ENCODE results near the gene EFNA3.

The EFNA3 gene, protein sequence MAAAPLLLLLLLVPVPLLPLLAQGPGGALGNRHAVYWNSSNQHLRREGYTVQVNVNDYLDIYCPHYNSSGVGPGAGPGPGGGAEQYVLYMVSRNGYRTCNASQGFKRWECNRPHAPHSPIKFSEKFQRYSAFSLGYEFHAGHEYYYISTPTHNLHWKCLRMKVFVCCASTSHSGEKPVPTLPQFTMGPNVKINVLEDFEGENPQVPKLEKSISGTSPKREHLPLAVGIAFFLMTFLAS

DNA sequence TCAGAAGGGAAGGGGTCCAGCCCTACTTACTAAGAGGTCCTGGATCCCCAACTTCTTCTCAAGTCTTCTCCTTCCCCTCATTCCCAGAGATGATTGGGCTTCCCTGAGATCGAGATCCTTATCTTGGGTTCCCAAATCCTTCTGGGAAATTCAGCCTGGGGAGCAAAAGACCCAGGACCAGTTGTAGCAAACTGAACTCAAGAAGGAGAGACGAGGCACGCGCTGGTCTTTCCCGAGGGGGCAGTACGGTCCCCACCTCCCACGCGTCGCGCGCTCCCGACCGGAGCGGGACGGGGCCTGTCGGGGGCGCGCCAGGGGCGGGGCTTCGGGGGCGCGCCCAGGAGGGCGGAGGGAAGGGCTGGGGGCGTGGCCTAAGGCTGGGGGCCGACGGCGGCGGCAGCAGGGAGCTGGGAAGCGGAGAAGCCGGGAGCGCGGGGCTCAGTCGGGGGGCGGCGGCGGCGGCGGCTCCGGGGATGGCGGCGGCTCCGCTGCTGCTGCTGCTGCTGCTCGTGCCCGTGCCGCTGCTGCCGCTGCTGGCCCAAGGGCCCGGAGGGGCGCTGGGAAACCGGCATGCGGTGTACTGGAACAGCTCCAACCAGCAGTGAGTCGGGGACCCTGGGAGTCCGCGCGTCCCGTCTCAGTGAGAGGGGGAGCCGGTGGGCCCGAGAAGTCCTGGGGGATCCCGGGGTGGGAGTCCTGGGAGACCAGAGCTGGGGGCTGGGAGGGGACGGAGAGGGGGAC lies at the start of gene EFNA3:
EFNA3 (plus strand) TSS at position 369 of the 741 bp plus-strand sequence; CDS start at position 474, 105 bp downstream.
- DNase-seq (ENCODE audit: low read depth): no peak

DNA sequence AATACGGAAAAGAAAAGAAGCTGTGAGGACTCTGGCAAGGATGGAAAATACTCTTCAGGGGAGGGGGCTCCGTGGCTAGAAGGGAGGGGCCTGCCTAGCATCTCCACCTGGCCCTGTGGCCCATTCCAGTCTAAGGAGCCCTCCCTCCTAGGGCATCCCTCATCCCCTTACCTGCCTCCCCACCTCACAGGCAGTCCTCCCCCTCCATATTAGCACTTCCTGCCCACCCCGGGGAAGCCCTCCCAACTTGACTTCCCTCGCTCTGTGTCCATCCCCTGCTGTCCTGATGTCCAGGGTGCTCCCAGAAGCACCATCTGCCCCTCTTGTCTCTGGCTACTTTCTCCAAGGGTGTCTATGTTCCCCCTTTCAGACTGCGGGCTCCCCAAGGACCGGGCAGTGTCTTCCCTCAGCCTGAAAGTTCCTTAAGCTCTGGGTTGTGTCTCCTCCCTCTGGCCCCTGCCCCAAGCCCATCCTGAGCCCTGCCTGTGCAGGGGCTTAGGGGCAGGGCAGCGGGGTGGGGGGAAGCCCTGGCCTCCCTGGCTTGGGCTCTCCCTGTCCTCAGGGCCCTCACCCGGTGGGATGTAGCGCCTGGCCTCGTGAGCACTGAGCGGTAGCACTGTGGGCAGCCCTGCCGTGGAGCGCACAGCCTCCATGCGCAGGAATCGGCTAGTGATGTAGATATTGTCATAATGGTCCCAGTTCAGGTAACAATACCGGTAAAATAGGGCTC lies 49.0 kb upstream of the EFNA3 start:
- no peak for DNase-seq (ENCODE audit: low read depth)

DNA sequence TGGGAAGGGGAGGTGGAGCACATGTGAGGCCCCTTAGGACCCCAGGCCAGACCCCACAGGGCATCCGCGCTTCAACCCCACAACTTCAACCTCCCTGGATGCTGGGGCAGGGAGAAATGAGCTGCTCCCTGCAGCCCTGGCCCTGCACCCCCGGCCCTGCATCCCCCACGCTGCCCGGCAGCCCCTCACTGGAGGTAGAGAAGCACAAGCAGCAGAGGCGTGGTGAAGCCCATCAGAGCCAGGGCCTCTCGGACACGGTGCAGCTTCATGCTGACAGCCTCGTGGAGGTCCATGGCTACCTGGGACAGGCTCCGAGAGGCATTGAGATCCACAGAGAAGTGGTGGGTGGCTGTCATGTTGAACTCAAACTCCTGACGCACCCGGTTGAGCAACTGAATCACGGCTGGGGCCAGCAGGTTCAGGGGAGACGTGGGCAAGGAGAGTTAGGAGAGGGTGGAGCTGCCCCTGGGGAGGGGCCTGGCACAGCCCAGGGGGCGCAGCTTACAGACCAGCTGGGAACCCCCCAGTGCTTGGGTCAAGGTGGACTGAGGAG lies 48.3 kb upstream of the EFNA3 start:
- DNase-seq (ENCODE audit: low read depth): no peak

DNA sequence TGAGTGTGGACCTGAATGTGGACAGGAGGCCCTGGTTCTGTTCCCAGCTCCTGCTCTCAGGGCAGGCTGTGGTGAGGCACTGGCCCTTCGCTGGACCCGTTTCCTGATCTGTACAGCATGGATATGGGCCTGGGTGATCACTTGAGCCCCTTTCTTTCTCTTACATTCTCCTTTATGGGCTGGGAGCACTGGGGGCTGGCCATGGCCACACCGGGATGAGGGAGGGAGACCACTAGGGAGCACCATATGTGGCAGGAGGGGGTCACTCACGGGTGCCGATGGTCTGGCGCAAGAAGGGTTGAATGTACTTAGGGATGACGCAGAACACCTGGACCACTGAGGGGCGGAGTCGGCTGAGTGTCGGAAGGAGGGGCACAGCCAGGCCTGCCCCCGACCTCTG lies 47.7 kb upstream of the EFNA3 start:
- no peak for DNase-seq (ENCODE audit: low read depth)

DNA sequence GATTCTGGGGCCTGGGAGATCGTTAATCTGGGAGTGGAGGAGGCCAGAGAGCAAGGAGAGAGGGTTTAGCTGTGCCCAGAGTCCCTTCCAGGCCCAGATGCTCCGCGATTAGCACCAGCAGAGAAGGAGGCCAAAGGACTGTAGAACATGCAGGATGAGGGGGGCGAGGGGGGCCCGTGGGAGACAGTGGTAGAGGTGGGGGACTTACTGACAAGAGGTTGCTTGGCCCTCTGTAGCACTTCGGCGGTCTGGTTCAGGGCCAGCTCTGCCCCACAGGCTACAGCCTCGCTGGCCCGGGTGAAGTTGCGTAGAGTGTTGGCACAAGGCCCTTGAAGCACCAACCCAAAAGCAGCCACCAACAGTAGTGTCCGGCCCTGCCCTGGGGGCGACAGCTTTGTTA lies 45.8 kb upstream of the EFNA3 start:
- no peak for DNase-seq (ENCODE audit: low read depth)

DNA sequence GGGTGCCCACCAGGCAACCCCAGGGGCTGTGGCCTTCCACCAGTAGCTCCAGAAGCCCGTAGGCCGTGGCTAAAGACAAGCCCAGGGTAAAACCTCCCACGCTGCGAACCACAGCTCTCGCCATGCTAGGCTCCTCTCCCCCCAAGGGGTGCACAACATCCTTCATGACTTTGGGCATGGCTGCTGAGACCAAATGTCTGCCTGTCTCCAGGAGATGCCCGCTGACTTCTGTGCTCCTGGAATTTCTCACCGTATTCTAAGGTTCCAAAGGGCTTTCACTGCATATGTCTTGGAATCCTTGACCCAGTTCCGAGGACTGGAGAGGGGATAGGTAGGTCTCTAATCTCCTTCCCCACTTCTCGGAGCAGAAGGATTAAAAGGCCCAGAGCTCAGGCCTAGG lies 45.1 kb upstream of the EFNA3 start, which contains the start of the genes DCST1 and DCST2:
DCST1 (plus strand) TSS at position 301 of the 400 bp plus-strand sequence. CDS start 213 bp downstream, outside the sequence.
DCST2 (minus strand) TSS at position 258 of the 400 bp plus-strand sequence; CDS start at position 178, 80 bp downstream.
- no peak for DNase-seq (ENCODE audit: low read depth)

DNA sequence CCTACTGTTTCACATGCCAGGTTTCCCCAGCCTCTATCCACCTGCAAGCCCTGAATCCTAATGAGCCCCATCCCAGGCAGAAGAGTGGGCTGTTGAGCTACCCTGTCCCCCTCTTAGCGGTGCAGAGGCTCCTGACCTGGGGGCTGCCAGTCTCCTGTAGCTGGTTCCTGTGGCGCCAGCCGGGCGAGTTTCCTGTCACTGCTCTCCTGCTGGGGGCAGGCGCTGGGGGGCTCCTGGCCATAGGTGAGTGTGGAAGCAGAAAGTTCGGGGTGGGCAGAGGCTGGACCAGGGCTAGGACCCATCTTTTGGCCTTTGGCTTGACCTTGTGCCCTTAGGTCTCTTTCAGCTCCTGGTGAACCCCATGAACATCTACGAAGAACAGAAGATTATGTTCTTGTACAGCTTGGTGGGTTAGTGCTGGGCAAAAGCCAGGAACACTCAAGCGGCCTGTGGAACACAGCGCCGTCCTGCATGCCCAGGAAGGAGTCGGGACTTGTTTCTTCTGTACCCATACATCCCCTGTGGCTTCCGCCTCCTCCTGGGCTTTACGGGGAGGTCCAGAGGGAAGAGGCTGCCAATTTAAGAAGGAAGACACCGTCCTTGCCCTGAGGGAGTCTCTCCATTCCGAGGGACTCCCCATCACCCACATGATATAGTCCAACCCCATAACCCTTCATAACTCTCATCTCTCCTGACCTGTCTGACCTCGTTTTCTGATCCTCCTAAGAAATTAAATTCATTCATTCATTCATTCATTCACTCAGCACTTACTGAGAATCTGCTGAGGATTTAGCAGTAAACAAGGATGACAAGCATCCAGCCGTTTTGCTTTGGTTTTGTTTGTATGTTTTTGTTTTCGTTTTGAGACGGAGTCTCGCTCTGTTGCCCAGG lies 44.1 kb upstream of the EFNA3 start:
- DNase-seq (ENCODE audit: low read depth): no peak

DNA sequence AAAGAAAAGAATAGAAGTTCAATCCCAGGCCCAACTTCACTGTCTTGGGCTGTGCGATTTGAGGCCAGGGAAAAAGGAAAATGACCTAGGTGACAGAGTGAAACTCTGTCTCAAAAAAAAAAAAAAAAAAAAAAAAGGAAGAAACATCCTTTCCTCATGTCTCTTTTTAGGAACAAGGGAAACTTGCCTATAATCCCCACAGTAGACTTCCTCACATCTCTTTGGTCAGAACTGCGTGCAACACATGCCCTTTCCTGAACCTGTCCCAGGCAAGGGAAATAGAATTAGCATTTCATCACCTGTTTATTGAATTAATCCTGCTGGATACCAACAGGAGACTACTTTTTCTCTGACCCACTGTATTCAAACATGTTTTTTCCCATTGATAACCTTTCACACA lies 42.7 kb upstream of the EFNA3 start:
- no peak for DNase-seq (ENCODE audit: low read depth)

DNA sequence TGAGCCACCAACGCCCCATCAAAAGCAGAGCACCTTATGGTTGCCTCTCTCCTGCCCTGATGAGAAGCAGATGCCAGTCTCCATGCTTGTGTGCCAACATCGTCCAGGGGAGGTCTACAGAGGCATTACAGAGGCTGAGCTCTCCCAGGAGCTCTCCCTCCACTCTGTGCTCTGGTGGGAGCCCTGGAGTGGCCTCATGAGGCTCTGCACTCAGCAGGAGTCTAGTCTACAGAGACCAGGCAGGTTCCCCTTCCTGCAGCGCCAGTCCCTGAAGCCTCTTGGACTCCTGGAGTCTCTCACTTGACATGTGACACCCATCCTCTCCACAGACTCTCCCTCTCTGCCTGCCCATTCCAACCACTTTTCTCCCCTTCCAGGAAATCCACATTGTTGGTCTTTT lies 41.6 kb upstream of the EFNA3 start:
- no peak for DNase-seq (ENCODE audit: low read depth)

DNA sequence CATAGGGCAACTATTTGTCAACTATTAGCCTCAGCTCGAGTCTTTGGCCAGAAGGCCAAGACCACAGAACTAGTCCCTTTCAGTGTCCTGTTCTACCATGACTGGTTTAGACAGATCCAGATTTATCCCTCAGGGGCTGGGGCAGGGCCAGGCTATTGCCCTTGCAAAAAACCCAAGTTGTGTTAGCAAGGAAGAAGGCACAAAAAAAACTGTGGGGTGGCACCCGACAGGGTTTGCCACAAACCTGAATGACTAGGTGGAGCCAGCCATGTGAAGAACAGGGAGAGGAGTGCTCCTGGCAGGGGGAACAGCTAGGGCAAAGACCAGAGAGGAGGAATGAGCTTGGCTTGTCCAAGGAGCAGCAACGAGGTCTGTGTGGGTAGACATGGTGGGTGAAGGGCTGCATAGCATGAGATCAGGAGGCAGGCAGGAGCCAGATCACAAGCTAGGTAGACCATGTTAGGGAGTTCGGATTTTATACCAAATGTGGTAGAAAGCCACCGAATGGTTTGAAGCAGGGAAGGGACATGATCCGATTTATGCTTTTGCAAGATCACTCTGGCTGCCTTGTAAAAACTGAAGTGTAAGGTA lies 40.7 kb upstream of the EFNA3 start:
- DNase-seq (ENCODE audit: low read depth): no peak

DNA sequence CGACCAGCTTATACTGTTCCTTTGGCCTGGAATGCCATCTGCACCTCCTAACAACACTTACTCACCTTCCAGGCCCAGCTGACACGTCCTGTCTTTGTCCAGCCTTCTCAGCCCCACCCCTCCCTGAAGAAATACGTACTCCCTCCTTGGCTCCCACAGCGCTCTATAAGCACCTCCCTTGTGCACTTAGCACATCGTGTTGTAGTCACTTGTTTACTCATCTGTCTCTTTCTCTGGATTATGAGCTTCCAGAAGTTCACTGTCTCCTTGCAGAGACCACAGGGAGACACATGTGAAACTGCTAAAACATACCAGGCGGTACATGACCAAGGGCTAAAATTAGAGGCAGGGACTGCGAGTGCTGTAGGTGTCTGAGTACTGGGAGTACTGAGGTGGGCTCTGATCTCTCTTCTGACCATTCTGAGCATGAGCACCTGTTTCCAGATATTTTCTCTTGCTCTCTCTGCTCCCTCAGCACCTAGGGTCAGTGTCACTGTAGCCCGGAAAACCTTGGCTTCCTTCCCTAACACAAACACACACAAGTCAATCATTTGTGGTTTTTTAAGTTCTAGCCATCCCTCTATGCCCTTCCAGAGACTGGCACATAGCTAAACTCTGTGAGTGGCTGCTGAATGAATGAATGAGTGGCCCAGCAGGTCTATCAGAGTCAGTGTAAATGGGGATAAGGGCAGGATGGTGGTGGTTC lies 39.9 kb upstream of the EFNA3 start:
- DNase-seq (ENCODE audit: low read depth): no peak

DNA sequence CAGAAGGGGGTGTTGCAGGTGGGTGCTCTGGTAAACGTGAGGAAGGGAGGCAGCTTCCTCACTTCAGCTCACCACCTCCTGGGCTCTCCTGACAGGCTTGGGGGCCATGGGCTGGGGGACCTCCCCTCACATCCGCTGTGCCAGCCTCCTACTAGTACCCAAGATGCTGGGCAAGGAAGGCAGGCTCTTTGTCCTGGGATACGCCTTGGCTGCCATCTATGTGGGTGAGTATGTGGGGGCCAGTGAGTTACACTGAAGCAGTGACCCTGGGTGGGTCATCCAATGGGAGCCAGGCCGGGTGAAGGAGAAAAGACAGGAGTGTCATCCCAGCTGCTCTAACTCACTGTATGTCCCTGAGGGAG lies 39.3 kb upstream of the EFNA3 start:
- DNase-seq (ENCODE audit: low read depth): no peak

DNA sequence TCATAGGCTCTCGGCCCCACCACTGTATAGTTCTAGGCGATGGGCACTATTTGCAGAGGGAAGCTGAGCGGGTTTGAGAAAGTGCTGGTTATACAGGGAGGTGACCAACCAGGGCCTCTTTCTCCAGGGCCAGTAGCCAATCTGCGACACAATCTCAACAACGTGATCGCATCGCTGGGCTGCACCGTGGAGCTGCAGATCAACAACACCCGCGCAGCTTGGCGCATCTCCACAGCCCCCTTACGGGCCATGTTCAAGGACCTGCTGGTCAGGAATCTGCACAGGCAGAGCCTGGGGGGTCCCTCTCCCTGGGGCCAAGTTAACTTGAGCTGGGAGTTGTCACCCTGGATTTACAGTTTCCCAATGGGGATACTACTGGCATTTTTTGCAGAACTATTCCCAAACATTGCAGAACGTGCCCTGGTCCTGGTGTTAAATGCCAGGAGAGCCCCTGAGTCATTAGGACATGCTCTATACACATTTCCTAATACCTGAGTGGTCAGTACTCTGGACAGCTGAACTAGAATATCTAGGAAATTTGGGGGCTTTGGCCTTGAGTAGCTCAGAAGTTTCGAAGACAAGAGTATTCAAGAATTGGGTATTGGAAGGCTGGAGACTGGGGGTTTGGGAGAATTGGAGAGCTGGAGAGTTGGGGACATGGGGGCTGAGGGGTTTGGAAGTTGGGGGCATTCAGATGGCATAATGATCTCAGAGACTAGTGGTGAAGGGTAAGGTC lies 38.1 kb upstream of the EFNA3 start:
- no peak for DNase-seq (ENCODE audit: low read depth)

DNA sequence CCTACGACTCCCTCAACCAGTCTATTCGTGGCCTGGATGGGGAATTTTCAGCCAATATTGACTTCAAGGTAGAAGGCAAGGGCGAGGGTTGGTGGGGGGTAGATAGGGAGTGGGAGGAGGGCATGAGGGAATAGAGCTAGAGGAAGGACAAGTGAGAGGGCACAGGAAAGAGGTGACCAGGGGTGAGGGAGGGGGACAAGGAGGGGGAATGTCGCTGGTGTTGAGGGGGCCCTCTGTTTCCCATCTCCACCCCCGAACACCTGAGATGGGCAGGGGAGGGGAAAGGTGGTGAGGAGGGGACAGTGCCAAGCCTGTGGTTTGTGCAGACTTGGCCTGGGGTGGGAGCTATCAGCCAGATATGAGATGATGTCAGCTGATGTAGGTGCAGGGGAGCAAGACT lies 35.8 kb upstream of the EFNA3 start:
- no peak for DNase-seq (ENCODE audit: low read depth)

DNA sequence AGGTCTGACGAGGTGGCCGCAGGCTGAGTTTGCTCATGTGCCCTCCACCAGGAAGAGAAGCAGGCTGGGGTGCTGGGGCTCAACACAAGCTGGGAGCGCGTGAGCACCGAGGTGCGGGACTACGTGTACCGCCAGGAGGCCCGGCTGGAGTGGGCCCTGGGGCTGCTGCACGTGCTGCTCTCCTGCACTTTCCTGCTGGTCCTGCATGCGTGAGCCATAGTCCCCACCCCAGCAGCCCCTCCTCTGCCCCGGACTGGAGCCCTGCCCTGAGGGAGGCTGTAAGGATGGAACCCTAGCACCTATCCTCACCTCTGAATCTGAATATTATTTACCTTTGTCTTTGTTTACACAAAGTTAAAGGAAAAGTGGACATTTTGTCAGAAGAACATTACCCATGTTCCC lies 35.3 kb upstream of the EFNA3 start:
- no peak for DNase-seq (ENCODE audit: low read depth)

DNA sequence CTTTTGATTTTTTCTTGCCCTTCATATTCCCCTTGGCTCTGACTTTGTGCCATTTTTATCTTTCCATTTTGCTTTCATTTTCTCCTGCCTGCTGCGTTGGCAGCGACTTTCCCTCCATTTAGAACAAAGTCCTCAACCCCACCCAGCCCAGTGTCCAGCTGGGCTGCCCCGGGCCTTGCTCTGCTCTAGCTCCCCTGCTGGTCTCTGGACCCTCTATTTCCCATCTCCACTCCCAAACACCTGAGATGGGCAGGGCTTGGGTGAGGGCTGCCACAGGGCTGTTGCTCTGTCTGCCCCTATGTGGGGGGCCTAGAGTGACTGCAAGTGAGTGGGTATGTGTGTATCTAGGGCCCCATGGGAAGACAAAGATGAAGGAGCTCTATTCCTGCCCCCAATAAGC lies 34.8 kb upstream of the EFNA3 start:
- DNase-seq (ENCODE audit: low read depth): no peak

DNA sequence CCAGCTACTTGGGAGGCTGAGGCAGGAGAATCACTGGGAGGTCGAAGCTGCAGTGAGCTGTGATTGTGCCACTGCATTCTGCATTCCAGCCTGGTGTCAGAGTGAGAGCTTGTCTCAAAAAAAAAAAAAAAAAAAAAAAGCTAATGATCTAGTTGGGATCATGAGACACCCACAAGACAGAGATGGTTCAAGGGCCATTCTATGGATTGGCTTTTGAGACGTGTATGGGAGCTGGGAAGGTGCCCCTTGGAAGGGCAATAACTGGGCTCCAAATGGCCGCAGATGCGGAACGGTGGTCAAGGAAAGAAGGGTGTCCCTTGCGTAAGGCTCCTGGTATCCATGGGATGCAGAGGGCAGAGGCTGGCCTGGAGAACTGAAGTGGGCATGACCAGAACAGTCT lies 34.3 kb upstream of the EFNA3 start:
- no peak for DNase-seq (ENCODE audit: low read depth)

DNA sequence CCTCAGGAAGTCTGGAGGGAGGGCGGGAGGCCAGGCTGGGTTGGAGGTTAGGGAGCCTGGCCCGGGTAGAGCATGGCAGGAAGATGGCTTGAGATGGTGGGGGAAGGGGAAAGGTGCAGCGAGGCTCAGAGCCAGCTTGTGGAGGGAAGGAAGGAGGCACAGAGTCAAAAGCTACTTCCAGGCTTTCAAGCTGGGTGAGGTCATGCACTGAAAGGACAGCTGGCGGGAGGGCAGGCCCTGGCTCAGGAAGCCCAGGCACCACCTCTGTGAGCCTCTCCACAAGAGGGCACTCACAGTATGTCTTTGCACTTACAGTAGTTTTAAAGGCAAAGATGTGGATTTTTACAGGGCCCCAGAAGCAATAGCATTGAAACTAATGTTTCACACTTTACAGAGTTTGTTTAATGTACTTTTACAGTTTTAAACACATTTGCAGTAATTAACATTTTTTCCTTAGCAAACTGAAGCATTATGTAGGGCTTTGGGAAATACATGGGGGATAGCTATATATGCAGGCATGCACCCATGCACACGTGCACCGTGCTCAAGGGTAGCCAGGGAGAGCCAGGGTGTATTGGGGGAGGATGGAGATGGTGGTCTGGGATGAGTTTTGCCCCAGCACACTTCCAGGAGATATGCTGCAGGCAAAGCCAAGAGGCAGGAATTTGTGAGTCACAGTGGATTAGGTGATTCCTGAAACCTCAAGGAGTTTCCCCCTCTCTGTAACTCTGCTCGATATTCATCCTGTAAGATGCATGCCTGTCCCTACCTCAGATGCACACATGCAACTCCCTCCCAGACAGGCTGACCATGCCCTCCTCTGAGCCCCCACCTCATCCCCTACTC lies 33.6 kb upstream of the EFNA3 start:
- DNase-seq (ENCODE audit: low read depth): no peak

All from stimulated activated CD8-positive, alpha-beta memory T cell treated with anti-CD3 and anti-CD28 coated beads, Interleukin-15, amount 100 ng/mL, for 1 hour (primary cell).